Esophagus squamous epithelium (tissue), 4 donors: ENCODE results near the gene ERC1.

Experiments used
- POLR2A ChIP-seq, 4 donors: fragments of 450-650 bp; IDR thresholded peaks; one replicate each; pipeline ENCODE4 v1.6.1; 2017; ENCODE audit warnings: antibody characterized with exemption in 4 of 4, mild to moderate bottlenecking in 4 of 4, moderate library complexity in 3 of 4
- TF ChIP-seq, protein P1 (sequence below), 6 experiments: fragments of 450-650 bp in 4 of 6; fragments of 200-600 bp in 2 of 6; sonication (generic) in 2 of 6; IDR thresholded peaks; one replicate each; pipeline ENCODE4 v1.5.1; 2016 to 2019; ENCODE audit warnings: antibody characterized with exemption in 6 of 6, mild to moderate bottlenecking in 4 of 6, moderate library complexity in 4 of 6

DNA sequence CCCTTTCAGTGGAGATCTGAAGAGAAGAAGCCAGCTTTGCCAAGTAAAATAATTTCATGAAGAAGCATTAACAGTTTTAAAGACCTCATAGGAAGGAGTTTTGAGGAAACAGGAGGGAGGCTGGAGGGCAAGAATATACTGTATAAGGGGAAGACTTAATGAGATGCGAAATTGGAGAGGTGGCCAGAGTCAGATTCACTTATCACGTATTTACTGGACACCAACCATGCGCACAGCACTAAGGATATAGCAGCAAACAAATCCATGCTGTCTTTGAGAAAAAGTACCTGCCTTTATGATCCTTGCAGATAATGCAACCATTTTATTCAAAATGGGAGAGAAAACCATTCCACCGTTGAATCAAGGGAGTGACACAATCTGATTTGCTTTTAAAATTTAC, 100.3 kb downstream of the ERC1 start:
- TF ChIP-seq POLR2A (IDR thresholded peaks at IDR 0.05), result no peak
- TF ChIP-seq, protein P1, sequence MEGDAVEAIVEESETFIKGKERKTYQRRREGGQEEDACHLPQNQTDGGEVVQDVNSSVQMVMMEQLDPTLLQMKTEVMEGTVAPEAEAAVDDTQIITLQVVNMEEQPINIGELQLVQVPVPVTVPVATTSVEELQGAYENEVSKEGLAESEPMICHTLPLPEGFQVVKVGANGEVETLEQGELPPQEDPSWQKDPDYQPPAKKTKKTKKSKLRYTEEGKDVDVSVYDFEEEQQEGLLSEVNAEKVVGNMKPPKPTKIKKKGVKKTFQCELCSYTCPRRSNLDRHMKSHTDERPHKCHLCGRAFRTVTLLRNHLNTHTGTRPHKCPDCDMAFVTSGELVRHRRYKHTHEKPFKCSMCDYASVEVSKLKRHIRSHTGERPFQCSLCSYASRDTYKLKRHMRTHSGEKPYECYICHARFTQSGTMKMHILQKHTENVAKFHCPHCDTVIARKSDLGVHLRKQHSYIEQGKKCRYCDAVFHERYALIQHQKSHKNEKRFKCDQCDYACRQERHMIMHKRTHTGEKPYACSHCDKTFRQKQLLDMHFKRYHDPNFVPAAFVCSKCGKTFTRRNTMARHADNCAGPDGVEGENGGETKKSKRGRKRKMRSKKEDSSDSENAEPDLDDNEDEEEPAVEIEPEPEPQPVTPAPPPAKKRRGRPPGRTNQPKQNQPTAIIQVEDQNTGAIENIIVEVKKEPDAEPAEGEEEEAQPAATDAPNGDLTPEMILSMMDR (IDR thresholded peaks at IDR 0.05), result no peak
